GM20431 (cell line): Measurements from ENCODE around the gene KATNB1.

ENCODE experiments used
- in situ Hi-C: fragments of 300-500 bp; cut with MseI, MboI; formaldehyde crosslinking; loops from one replicate; pipeline ENCODE4 v1.15.0; 2020; ENCODE audit warnings: low sequenced_read_pairs; ENCODE audit not compliant: unreplicated experiment

KATNB1 gene

DNA sequence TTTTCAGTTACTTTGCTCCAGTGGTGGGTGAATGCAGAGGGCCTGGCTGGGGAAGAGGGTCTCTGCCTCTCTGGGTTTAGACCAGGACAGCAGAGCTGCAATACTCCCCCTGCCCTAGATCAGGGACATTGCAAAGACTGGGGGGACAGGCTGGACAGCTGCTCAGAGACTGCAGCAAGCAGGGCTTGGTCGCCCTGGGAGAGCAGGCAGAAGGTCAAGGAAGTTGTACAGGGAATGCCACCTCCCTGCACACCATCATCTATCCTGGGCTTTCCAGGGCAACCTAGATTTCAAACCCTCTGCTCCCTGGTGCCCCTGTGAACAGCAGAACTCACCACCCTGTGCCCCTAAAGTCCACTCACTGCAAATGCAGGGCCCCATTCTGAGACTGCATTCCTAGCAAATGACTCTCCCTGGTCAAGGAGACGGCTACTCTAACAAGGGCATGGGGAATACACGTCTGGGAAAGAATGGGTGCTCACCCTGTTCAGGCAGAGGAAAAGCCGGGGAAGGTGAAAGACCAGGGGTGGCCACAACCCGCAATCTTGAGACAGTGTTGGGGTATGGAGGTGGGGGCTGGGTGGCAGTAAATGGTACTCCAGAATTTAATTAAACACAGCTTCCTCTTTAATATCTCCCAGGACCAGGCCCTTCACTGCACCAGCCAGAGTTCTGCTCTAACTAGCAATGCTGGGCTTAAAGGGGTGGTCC is 65.7 kb downstream of the KATNB1 start:
- in situ Hi-C loops, result no loop called here

DNA sequence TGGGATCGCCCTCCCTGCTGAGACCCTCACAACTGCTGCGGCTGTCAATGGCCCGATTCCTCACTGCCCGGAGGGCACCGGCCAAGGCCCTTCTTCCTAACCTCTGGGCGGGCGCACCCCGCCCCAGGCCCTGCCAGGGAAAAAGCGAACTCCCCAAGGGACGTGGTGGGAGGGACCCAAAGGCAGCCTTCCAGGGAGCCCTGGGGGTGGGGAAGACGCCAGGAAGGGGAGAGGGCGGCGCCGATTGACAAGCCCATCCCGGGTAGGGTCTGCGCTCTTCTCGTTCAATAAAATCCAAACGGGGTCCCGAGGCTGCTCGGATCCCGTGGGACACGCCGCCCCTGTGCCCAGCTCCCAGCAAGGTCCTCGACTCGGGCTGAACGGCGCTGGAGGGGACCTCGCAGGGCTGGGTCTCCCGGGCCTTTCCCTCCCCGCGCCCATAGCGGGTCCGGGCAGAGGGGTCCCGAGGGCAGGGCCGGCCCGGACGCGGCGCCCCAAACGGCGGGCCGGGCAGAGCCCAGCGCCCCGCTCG is 66.3 kb downstream of the KATNB1 start:
- in situ Hi-C loops, result no loop called here

DNA sequence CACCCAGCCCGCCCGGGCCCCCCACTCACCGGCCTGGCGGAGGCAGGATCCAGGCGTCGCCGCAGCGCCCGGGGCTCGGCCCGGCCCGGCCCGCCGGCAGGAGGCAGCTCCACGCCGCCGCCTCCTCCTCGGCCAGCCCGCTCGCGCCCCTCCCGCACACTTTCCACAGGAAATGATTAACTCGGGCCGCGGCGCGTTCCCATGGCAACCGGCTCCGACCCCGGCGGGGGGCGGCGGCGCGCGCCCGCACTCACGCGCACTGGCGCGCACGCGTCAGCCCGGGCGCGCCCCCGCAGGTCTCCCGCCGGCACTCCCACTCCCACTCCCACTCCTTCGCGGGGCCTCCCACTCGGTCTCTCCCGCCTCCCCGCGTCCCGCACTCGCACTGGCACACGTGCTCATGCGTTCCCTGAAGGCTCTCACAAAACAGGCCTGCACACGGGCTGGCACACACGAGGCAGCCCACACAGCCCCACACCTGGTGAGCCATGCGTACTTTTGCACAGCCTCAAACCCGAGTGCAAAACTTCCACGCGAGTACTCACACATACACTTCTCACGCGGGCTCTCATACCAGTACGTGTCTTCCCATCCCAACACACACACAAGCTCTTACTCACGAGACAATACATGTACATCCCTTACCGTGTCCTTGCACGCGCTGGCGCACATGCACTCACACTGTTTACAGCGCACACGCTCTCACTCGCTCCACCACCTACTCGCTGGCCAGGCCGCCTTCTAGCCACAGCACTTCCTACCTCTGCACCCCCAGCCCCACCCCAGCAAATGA is 67.0 kb downstream of the KATNB1 start, which contains the start of gene KIFC3:
Gene KIFC3, minus strand, starts transcription at position 151 of the 793 bp plus-strand sequence. CDS start 4,248 bp downstream, outside the sequence.
- in situ Hi-C loops, result no loop called here

DNA sequence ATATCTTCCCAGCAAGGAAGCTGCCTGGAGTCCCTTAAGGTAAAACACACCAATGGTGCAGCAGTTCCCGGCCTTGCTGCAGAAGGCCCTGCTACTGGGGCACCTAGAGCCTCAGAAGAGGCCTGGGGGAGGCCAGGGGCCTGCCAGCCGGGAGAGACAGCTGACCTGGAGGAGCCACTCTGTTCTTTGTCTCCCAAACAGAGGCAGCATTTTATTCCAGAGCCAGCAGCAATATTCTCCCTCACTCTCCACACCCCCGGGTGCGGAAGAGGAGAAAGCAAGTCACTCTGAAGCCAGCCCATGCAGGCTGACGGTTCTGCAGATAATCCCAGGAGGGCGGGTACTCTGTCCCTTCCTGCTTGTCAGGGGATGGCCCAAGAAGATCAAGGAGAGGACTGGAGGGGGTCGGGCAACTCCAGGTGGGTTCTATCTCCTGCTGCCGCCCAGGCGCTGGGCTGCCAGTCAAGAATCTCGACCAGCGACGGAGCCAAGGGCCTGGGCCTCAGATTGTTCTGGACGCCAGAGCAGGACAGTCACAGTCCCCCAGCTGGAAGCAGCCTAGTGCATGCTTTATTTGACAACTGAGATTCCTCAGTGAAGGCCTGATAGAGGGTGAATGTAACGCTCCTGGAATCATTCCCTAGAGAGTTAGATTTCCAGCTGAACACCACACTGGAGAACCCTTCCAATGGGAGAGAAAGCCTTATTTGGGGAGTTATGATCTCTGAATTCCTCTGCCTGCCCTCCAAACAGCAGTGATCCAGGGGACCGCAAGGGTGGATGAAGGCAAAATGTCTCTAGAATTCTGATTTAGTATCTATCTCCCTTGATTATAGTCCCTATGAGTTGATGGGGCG is 67.8 kb downstream of the KATNB1 start:
- in situ Hi-C loops, result no loop called here

DNA sequence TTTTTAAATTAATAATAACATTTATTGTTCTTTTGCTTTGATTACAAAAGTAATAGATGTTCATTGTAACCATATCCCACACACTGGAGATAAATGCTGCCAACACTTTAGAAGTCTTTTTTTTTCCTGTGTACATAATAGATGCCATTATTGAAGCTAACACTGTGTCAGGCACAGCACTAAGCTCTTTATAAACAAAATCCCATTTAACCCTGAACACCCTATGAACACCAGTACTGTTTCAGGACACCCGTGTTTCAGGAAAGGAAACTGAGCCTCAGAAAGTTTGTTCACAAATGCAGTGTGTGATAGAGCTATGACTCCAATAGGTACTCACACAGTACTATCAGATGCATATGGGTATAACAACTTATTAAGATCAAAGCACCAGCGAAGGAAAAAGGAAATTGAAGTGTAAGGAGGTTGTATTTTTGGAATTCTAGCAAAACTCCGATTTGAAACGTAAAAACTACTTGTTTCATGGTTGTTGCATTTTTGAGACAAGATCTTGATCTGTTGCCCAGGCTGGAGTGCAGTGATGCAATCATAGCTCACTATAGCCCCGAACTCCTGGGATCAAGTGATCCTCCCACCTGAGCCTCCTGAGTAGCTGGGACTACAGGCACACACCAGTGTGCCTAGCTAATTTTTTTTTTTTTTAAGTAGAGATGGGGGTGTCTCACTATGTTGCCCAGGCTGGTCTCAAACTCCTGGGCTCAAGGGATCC is 68.7 kb downstream of the KATNB1 start:
- in situ Hi-C loops, result no loop called here

DNA sequence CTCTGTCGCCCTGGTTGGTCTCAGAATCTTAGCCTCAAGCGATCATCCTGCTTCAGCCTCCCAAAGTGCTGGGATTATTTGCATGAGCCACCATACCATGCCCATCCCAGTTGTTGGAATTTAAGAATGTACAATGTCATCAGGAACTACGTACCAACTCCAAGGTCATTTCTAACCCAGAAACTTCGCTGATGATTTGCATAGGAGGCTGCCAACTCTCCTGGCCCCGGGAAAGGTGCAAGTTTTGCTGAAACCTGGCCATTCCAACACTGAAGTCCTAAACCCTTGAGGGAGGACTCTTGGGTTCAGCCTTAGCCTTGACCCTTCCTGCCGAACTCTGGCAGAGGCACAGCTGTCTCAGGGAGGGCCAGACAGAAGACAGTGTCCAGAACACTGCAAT is 69.6 kb downstream of the KATNB1 start:
- in situ Hi-C loops, result no loop called here
